GM19025 (cell line): ENCODE results near the gene DNHD1.
"Not testable (repeated sequence)": the region's sequence is repeated elsewhere in the genome, so short reads cannot be mapped to it uniquely, and the experiment has no call there.

Experiments
- ATAC-seq: cut with Tn5 transposase; IDR thresholded peaks from one replicate; pipeline ENCODE4 v1.9.1; 2021; ENCODE audit warnings: mild to moderate bottlenecking, low read depth, moderate library complexity; ENCODE audit not compliant: unreplicated experiment

DNHD1 gene

DNA sequence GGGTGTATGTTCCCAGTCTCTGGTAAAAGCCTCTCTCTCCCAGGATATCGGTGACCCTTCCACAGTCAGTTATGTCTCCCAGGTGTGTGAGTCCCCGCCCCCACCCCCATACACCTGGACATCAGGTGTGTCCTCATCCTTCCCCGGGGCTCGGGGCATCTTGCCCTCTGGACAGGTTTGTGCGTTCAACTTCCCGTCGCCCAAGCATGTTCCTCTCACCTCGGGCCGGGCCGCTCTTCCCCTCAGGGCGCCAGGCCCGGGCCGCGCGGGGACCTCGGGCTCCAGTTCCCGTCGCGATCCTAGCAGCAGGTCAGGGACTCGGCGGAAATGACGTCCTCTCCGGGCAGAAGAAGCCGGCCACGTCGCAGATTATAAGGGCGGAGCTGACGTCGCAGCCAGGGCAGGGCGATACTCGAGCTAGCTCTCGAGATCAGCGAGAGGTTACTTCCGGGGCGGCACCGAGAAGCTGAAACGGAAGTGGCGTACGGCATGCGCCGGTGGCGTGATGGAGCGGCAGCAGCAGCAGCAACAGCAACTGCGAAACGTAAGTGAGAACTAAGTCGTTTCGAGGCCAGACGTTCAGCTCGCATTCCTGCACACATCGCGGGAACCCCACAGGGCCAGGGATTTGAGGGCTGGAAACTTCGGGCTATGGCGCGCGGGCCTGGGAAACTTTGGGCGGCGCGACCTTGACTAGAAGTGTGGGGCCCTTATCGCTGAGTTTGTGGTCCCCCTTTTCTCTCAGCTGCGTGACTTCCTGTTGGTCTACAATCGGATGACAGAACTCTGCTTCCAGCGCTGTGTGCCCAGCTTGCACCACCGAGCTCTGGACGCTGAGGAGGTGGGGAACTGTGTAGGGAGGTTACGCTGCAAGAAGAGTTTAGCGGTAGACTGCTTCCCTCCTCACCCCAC lies 15.8 kb upstream of the DNHD1 start, which contains the start of the genes ARFIP2 and TIMM10B:
TSS of gene ARFIP2 (minus strand) at position 320 of the 912 bp plus-strand sequence. CDS start 910 bp downstream, outside the sequence.
TSS of gene TIMM10B (plus strand) at position 490 of the 912 bp plus-strand sequence. CDS start at position 506, 16 bp downstream.
- peak; percentile 99 for ATAC-seq

DNA sequence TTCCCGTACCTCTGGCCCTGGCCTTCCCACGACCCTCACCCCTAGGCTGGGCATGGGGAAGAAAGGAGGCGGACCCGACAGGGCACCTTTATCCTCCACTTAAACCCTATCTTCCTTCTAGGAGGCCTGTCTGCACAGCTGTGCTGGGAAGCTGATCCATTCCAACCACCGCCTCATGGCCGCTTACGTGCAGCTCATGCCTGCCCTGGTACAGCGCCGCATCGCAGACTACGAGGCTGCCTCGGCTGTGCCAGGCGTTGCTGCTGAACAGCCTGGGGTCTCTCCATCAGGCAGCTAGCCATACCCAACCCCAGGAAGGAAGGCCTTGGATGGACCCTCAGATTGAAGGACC lies 15.2 kb upstream of the DNHD1 start:
- ATAC-seq = no peak

DNA sequence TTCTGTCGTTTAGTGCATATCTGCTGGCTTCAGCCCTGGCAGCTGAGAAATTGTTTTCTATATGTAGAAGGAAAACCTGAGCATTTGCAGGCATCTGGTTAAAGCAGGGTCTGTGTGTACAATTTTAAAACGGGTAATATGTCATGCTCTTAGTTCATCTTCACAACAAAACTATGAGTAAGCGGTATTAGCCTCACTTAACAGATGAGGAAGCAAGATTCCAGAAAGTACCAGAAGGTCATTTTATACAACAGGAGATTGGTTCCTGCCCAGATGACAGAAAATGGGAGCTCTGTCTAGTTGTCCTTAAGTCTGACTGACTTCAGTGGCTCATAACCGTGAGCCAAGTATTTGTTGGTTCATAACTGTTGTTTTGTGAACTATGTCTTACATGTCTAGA lies 14.6 kb upstream of the DNHD1 start:
- no peak for ATAC-seq

DNA sequence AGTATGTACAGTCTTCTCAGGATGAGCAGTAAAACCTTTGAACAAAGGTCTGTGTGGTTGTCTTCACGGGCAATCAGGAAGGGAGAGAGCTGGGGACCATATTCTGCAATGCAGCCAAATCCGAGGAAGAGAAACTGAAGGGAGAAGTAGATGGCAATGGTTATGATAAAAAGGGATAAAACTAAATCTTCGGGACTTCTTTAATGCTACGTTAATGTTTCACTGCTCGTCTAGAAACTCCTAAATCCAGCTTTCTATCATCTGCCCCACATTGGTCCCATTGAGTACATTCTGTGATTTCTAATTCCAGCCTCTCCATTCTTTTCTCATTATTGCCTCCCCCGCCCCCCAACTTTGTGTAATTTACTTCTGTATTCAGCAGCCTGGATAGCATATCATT lies 14.1 kb upstream of the DNHD1 start:
- ATAC-seq = no peak

DNA sequence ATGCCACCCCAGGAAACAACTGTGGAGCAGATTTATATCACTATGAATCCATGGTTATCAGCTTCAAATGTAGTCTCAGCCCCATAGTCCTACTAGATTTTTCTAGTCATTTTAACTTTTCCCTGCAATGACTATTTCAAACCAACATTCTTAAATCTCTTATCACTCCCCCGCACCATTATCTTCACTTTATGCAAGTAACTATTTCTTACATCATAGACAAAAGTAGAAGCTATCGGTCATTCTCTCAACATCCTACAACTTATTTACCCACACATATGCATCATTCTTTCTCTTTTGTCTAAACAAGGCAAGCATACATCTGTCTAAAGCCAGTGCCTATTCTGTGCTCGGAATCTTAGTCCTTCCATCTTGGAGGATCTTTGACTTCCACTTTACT lies 11.4 kb upstream of the DNHD1 start:
- ATAC-seq = no peak

DNA sequence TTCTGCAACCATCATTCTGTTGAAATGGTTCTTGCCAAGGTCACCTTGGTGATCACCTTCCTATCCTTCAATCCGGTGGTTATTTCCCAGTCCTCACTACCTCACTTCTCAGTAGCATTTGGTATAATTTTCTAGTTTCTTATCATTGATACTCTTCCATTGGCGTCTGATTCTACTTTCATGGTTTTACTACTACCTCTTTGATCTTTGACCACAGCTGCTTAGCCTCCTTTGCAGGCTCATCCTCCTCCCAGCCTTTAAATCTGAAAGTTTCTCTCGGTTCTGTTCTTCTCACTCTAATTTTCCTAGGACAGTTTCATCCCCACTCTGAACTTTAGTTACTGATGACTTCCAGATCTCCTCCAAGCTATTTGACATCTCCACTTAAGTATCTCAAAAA lies 10.8 kb upstream of the DNHD1 start:
- ATAC-seq = no peak

DNA sequence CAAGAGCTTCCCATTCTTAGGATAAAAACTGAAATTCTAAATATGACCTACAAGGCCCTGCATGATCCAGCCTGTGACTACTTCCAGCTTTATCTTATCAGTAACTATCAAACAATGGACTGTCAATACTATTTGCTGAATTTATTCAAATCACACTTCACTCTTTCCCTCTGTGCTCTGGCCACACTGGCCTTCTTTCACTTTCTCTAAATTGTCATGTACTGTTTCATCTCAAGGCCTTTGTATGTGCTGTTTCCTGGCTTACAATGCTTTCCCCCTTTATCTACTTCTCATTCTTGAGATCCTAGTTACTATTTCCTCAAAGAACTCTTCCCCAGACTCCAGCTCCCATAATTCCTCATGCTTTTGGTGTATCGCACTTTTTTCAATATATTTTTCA lies 10.1 kb upstream of the DNHD1 start:
- no peak for ATAC-seq

DNA sequence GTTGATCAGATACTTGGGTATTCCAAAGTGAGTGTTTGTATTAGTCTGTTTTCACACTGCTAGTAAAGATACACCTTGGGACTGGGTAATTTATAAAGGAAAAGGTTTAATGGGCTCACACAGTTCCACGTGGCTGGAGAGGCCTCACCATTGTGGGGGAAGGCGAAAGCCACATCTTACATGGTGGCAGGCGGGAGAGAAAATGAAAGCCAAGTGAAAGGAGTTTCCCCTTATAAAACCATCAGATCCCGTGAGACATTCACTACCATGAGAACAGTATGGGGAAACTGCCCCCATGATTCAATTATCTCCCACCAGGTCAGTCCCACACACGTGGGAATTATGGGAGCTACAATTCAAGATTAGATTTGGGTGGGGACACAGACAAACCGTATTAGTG lies 8.7 kb upstream of the DNHD1 start:
- no peak for ATAC-seq

DNA sequence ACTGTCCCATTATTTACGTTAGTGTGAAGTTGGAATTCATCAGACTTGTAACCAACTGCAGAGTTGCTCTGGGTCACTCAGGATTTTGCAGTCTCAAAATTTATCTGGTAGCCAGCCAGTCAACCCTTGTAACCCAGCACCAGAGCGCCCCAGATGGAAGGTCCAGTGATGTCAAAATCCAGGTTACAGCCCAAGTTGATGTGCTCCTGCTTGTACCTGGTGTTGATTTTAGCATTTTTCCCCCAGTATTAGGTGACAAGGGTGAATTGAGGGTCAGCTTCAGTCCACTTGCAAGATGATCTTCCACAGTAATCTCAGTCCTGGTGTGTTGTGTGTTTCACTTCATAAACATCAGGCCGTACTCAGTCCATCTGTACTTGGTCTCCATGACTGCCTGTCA lies 8.3 kb upstream of the DNHD1 start:
- no peak for ATAC-seq

DNA sequence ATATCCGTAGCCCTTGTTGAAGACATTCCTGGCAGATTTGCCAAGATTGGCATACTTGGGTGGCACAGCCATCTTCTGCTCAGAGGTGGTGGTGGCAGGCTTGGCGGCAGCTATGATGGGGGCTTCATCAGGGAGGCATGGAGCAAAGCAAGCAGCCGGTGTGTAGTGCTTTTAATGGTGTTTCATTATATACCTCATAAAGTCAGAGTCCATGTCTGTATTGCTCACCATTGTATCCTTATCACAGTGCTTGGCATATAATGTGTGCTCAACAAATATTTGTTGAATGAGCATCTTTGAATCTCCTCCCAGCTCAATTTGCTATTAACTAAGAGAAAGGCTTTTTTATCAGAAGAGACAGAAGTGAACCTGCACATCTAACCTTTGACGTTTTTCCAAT lies 7.8 kb upstream of the DNHD1 start:
- no peak for ATAC-seq

DNA sequence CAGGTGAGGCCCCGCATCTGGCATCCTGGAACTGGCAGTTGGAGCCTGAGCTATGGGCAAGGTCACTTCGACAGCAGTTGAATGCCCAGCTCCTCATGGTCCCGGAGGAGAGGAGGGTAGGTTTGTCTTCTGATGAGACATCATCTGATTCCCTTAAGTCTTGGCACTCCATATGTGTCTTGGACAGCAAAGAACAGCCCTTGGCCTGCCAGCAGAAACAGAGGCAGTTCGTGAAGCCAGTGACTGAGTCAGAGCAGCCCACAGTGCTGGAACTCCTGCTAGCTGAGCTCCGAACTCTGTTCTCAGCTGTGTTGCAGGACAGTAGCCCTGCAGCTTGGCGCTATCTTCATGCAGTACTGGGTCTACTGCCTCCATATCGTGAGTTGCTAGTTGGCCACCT lies 1.0 kb downstream of the DNHD1 start:
- no peak for ATAC-seq

DNA sequence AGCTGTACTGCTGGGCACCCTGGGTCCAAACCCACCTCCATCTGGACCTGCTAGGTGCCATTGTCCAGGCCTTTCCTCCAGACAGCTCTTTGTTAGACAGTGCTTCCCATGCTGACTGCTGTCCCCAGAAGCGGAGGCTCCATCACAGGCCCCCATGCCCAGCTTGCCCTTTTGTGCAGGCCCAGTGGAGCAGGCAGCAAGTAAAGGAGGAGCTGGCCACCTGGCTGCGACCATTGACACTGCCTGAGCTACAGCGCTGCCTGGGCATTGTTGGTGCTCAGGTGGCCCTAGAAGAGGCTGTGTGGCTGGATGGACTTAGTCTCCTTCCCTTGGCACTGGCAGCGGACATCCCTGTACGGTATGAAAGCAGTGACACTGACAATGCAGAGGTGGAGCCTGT lies 1.5 kb downstream of the DNHD1 start:
- no peak for ATAC-seq

DNA sequence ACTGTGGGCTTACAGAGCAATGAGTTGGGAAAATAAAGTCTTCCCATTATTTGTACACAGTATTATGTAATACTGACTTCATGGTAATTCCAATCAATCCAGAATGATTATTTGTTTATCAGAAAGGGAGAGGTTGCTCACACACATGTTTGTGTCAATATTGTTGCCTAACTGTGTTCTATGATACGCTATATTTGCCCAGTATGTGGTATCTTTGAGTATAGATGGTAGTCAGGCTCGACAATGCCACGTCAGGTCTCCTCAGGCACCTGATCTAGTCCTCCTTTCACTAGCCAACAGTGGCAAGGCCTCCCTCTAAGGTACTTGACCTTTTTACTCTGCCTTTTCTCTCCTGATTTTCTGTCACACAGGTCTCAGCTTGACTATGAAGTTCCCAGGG lies 5.3 kb downstream of the DNHD1 start:
- ATAC-seq = no peak

DNA sequence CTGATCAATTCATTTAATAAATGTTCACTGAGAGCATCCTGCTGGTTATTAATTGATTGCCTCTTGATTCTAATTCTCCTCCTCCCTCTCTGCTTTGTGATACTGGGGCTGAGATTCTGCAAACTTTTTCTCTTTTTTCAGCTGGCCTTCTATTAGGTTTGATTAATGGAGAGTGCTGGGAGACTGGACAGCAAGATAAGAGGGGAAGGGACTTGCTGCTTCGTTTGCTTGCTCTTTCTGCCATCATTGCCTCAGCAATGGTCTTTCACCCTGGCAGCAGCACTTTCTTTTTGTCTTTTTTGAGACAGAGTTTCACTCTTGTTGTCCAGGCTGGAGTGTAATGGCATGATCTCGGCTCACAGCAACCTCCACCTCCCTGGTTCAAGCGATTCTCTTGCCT lies 7.1 kb downstream of the DNHD1 start:
- no peak for ATAC-seq

DNA sequence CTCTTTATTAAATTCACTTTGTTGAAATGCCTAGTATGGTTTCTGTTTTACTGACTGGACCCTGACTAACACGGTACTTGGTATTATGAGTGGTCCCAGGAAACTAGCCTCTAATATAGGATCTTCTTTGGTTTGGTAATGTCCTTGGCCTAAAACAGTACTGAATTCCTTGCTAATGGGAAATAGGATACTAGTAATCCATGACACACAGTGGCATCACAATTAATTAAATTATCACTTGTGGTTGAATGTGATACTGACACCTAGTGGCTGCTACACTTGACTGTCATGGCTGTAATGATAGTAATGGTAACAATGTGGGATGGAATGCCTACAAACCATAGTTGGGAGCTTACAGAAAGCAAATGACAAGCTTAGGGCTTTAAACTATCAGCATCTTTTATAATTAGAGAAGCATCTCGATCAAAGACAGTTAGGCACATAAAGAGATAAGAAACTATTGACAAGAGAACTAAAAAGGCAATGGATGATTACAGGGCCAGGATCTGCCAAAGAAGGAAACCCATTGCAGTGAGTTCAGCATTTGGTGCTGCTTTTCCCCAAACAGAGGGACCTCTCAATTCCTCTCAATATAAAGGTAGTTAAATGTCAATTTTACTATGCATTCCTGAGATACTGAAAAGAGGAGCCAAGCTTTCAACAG lies 8.6 kb downstream of the DNHD1 start:
- no peak for ATAC-seq

DNA sequence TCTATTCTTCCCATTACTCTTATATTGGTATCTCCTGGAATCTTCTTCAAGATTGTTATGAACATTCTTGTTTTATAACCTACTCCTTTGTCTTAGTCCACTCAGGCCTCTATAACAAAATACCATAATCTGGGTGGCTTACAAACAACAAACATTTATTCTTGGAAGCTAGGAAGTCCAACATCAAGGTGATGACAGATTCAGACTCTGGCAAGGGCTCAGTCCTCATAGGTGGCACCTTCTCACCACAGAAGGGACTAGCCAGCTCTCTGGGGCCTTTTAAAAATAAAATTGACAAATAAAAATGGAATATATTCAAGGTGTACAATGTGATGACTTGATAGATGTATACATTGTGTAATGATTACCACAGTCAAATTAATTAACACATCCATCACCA lies 19.8 kb downstream of the DNHD1 start:
- ATAC-seq = no peak

DNA sequence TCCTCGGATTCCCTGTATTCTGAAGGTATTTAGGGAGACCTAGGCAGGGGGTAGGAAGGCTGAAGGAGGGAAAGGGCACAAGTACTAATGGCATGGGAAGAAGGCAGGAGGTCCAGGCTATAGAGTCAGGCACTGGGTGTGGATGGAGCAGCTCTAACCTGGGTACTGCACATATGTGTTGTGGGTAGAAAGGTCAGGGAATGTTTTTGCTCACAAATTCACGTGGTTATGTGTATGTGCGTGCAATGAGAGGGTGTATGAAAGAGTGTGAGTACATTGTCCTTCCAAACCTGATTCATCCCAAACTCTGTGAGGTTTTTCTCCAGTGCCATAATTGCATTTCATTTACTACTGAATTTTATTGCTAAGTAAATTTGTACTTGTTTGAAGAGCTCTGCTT lies 23.2 kb downstream of the DNHD1 start:
- ATAC-seq = no peak

DNA sequence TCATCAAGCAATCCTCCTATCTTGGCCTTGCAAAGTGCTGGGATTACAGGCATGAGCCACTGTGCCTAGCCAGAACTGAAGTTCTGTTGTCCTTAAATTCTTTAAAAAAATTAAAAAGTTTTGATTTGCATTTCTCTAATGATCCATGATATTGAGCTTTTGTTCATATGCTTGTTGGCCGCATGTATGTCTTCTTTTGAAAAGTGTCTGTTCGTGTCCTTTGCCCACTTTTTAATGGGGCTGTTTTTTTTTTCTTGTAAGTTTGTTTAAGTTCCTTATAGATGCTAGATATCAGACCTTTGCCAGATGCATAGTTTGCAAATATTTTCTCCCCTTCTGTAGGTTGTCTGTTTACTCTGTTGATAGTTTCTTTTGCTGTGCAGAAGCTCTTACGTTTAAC lies 24.9 kb downstream of the DNHD1 start:
- ATAC-seq = not testable (repeated sequence)

DNA sequence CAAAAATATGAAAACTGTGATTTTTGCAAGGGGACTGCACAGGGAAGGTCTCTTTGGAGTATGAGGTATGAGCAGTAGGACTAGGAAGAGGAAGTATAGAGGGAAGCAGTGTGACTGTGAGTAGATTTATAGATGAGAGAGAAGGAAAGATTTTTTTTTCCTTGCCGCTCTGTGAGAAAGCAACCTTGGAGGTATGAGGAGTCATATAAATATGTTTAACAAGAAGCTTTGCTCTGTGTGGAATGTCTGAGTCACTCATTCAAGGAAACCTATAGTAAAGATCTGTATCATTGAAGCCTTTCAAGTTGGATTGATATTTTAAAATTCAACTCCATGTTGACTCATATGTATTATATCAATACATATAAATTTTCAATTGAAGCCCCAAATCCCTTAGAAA lies 26.2 kb downstream of the DNHD1 start:
- ATAC-seq = no peak

DNA sequence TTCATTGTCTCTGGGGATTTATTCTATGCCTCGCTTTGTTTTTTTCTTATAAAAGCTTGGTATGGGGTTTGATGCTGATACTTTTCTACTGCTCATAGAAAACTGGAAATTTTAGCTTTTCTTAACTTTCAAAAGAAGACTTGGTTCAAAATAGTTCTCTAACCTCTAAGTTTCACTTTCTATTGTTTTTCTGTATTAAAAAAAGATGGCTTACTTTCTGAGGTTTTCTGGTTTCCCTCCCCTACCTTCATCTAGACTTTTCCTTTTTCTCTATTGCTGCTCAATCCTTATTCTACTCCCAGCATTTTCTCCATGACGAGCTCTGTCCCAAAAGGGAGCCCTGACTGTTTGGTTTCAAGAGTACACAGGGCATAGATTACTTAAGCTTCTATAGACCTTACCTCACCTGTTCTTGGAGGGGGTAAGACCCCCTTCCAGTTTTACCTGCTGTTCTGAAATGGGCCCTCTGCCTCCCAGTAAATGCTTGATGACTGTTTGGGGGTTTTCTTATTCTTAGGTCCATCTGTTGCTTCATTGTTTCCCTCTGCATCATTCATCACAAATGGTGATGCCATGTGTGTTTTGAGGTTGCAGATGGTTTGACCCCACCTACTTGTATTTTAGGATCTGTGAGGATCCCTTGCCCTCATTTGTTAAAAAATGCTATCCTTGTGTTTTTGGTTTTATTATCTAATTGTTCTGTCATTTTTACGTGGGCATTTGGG lies 29.5 kb downstream of the DNHD1 start:
- no peak for ATAC-seq

DNA sequence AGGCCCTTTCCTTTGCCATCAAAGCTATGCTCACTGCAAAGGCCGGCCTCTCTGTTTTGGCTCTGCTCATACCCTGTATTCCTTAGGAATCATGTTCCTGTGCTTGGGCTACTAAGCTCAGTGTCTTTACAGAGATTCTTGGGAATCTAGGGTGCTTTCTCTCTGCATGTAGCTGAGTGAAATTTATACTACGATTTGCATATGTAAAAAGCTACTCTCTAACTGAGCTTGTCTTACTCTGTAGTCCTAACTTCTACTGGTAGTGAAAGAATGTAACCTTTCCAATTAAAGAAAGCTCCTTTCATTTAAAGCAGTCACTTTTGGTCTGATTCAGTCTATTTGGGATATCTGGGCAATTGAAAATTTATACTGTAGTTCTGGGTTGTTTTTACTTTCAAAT lies 32.2 kb downstream of the DNHD1 start:
- no peak for ATAC-seq
